ENCODE data around the gene ARL11. TPM values are rescaled to one million over a fixed set of nuclear protein-coding genes. Genes with fewer than 3 reads are reported as not detected.
A peak's percentile ranks its signal among the peaks of the same experiment; 100 is the strongest.
"Not testable (repeated sequence)": the region's sequence is repeated elsewhere in the genome, so short reads cannot be mapped to it uniquely, and the experiment has no call there.

Gene ARL11
- total and polyA plus RNA-seq, 3 donors from 2014 or later = 0.25 to 0.62 (median 0.47) TPM

GRCh38 chr13:49607761-49608160 lies 20.5 kb upstream of the ARL11 start:
- H3K27me3 ChIP-seq = no peaks in the 10 kb centered on the region
- no peak for DNase-seq

GRCh38 chr13:49608651-49609331 lies 19.5 kb upstream of the ARL11 start:
- no peak for DNase-seq
- Histone ChIP-seq H3K9me3 (no peaks in the 10 kb centered on the region), H3K4me3 (no peak overlapping the region), H3K27ac (no peak overlapping the region), H3K36me3 (ENCODE audit: low read depth, missing control alignments) (no peaks in the 10 kb centered on the region), H3K4me1 (no peaks in the 10 kb centered on the region), H3K27me3 (no peaks in the 10 kb centered on the region)
- TF ChIP-seq CTCF (IDR thresholded peaks at IDR 0.05) (no peak), POLR2A (IDR thresholded peaks at IDR 0.05) (no peak)
- intact Hi-C loops (cut with DNase I; ENCODE audit: low total_unique reads) = no loop called here
- 90 to 96% methylated on average over 1 of the region's 1 CpG for WGBS, 2 donors

More at GRCh38 chr13:49607761-49608160, 20.5 kb upstream of the ARL11 start:
- Histone ChIP-seq H3K27ac (no peak overlapping the region), H3K4me3 (no peak overlapping the region), H3K36me3 (ENCODE audit: low read depth, missing control alignments) (no peaks in the 10 kb centered on the region), H3K9me3 (no peaks in the 10 kb centered on the region), H3K4me1 (no peaks in the 10 kb centered on the region)
- intact Hi-C loops (cut with DNase I; ENCODE audit: low total_unique reads) = no loop called here
- 52 to 70% methylated on average over 5 of the region's 5 CpGs for WGBS, 2 donors
- no peak for TF ChIP-seq CTCF (IDR thresholded peaks at IDR 0.05)
- TF ChIP-seq POLR2A (IDR thresholded peaks at IDR 0.05) = no peak

- Histone ChIP-seq H3K27me3 (no peaks in the 10 kb centered on the region), H3K4me1 (no peaks in the 10 kb centered on the region), H3K36me3 (ENCODE audit: low read depth, missing control alignments) (no peaks in the 10 kb centered on the region), H3K4me3 (no peak overlapping the region), H3K9me3 (no peaks in the 10 kb centered on the region), H3K27ac (no peak overlapping the region)
- no peak for DNase-seq
- WGBS, 2 donors = 86 to 87% methylated on average over 1 of the region's 1 CpG
- TF ChIP-seq POLR2A (IDR thresholded peaks at IDR 0.05) (no peak), CTCF (IDR thresholded peaks at IDR 0.05) (no peak)
- intact Hi-C loops (cut with DNase I; ENCODE audit: low total_unique reads) = no loop called here
Measured at GRCh38 chr13:49610176-49610575, 18.1 kb upstream of the ARL11 start.

- H3K27ac ChIP-seq; DNase-seq; H3K36me3 ChIP-seq (ENCODE audit: low read depth, missing control alignments); H3K4me3 ChIP-seq; intact Hi-C loops (cut with DNase I; ENCODE audit: low total_unique reads); H3K9me3 ChIP-seq; H3K27me3 ChIP-seq: not testable (repeated sequence)
- WGBS, 2 donors = 89 to 98% methylated on average over 3 of the region's 3 CpGs
- H3K4me1 ChIP-seq = peaks cover 10% of the 10 kb centered on the region
Measured at GRCh38 chr13:49612042-49612441, 16.3 kb upstream of the ARL11 start.

- Histone ChIP-seq H3K36me3 (ENCODE audit: low read depth, missing control alignments) (no peaks in the 10 kb centered on the region), H3K4me3 (no peak overlapping the region), H3K9me3 (no peaks in the 10 kb centered on the region), H3K27ac (peak overlapping the region; percentile 34 to 40), H3K4me1 (peaks cover 10% of the 10 kb centered on the region), H3K27me3 (no peaks in the 10 kb centered on the region)
- intact Hi-C loops (cut with DNase I; ENCODE audit: low total_unique reads) = no loop called here
- 48 to 61% methylated on average over 8 of the region's 8 CpGs for WGBS, 2 donors
- no peak for DNase-seq
- TF ChIP-seq CTCF (IDR thresholded peaks at IDR 0.05) (no peak), POLR2A (IDR thresholded peaks at IDR 0.05) (no peak)
Measured at GRCh38 chr13:49615836-49616675, 12.3 kb upstream of the ARL11 start.

Measured in testis (tissue), 3 donors.